Measurements from ENCODE around the gene LCN9.
"Not testable (repeated sequence)": the region's sequence is repeated elsewhere in the genome, so short reads cannot be mapped to it uniquely, and the experiment has no call there.

LCN9 gene

GRCh38 chr9:135662758-135663450 lies at the start of gene LCN9:
TSS of gene LCN9 (plus strand) at chr9:135663309. CDS start at chr9:135663322, 13 bp downstream.
- DNase-seq, result no peak

GRCh38 chr9:135613946-135614805 lies 48.9 kb upstream of the LCN9 start:
- DNase-seq, result no peak

GRCh38 chr9:135614821-135615665 lies 48.1 kb upstream of the LCN9 start:
- no peak for DNase-seq

GRCh38 chr9:135615666-135616618 lies 47.2 kb upstream of the LCN9 start:
- DNase-seq, result no peak

GRCh38 chr9:135616619-135617537 lies 46.2 kb upstream of the LCN9 start:
- no peak for DNase-seq

- no peak for DNase-seq
Observed at GRCh38 chr9:135617538-135617900, 45.6 kb upstream of the LCN9 start.

- DNase-seq, result no peak
Observed at GRCh38 chr9:135617991-135618411, 45.1 kb upstream of the LCN9 start.

- no peak for DNase-seq
Observed at GRCh38 chr9:135618866-135619598, 44.1 kb upstream of the LCN9 start.

GRCh38 chr9:135619599-135619886 lies 43.6 kb upstream of the LCN9 start:
- DNase-seq, result peak; percentile 2

- DNase-seq, result no peak
Observed at GRCh38 chr9:135620558-135620957, 42.6 kb upstream of the LCN9 start.

- no peak for DNase-seq
Observed at GRCh38 chr9:135622415-135623020, 40.6 kb upstream of the LCN9 start.

GRCh38 chr9:135624282-135624681 lies 38.8 kb upstream of the LCN9 start:
- no peak for DNase-seq

- DNase-seq, result no peak
Observed at GRCh38 chr9:135632841-135633240, 30.3 kb upstream of the LCN9 start.

GRCh38 chr9:135636930-135637530 lies 26.1 kb upstream of the LCN9 start:
- not testable (repeated sequence) for DNase-seq

GRCh38 chr9:135639196-135639595 lies 23.9 kb upstream of the LCN9 start, which contains the start of gene GLT6D1:
TSS of gene GLT6D1 (minus strand) at chr9:135639540. CDS start at chr9:135639187, 353 bp downstream.
- no peak for DNase-seq

- DNase-seq, result no peak
Observed at GRCh38 chr9:135641047-135641446, 22.1 kb upstream of the LCN9 start.

- no peak for DNase-seq
Observed at GRCh38 chr9:135641745-135642144, 21.4 kb upstream of the LCN9 start.

GRCh38 chr9:135644631-135645218 lies 18.4 kb upstream of the LCN9 start:
- no peak for DNase-seq

- DNase-seq, result no peak
Observed at GRCh38 chr9:135647884-135648283, 15.2 kb upstream of the LCN9 start.
